Psoas muscle (tissue), 8 donors: Measurements from ENCODE around the gene NFX1. TPM values are rescaled to one million over a fixed set of nuclear protein-coding genes. Genes with fewer than 3 reads are reported as not detected.
A peak's percentile ranks its signal among the peaks of the same experiment; 100 is the strongest.
"Not testable (repeated sequence)": the region's sequence is repeated elsewhere in the genome, so short reads cannot be mapped to it uniquely, and the experiment has no call there.

Experiments used
- ATAC-seq, 4 donors: fragments of 200-7000 bp; cut with Tn5 transposase; one replicate each; pipeline ENCODE4 v1.9.1; 2020; ENCODE audit warnings: moderate library complexity in 3 of 4, mild to moderate bottlenecking in 2 of 4
- DNase-seq, 2 donors: peaks; one replicate each; pipeline ENCODE4 v3.0.0-alpha.2; 2020
- H3K27ac ChIP-seq: fragments of 200-600 bp; one replicate; pipeline ENCODE4 v1.8.0; 2022
- H3K27me3 ChIP-seq, 3 donors: fragments of 200-600 bp in 1 of 3; one replicate each; pipeline versions ENCODE4 v1.6.1 to v1.8.0; 2013 to 2022; ENCODE audit warnings: low read length in 2 of 3, mild to moderate bottlenecking in 2 of 3, moderate library complexity in 1 of 3; ENCODE audit not compliant: insufficient read depth in 3 of 3
- H3K36me3 ChIP-seq, 2 donors: fragments of 200-600 bp in 1 of 2; one replicate each; pipeline versions ENCODE4 v1.6.1 to v1.8.0; 2013 to 2022; ENCODE audit warnings: low read depth in 1 of 2, mild to moderate bottlenecking in 1 of 2, moderate library complexity in 1 of 2; ENCODE audit not compliant: insufficient read depth in 1 of 2
- H3K4me1 ChIP-seq: fragments of 200-600 bp; one replicate; pipeline ENCODE4 v1.8.0; 2022
- H3K4me3 ChIP-seq: fragments of 200-600 bp; one replicate; pipeline ENCODE4 v1.8.0; 2022; ENCODE audit warnings: mild to moderate bottlenecking
- H3K9me3 ChIP-seq: fragments of 200-600 bp; one replicate; pipeline ENCODE4 v1.8.0; 2022
- CTCF ChIP-seq: fragments of 200-600 bp; IDR thresholded peaks from one replicate; pipeline ENCODE4 v1.8.0; 2022; ENCODE audit warnings: antibody characterized with exemption
- WGBS, 3 donors: extraction: QIAGEN DNeasy Blood & Tissue Kit; methylation state at CpG; one replicate each; pipeline versions ENCODE4 v1.1.6 to v1.1.7; 2013; 5-methylcytosine and 5-hydroxymethylcytosine counted together
- intact Hi-C, 2 donors: fragments of 100-400 bp; cut with DNase I; formaldehyde crosslinking; loops; one replicate each; pipeline versions ENCODE4 v1.11.0 to v1.14.2; 2022
- polyA plus RNA-seq, 3 donors: library from polyadenylated mRNA; stranded (reverse); fragments of 200-250 nt; gene quantifications; one replicate each; pipeline ENCODE4 v1.2.3, GENCODE V29; 2013
- total RNA-seq, 4 donors: library from RNA; stranded (reverse); fragmentation: NEBNext Ultra II Directional in 2 of 4; extraction: Animal tissue kit (Norgen Biotek cat#: 25700) in 2 of 4; gene quantifications; one replicate each; pipeline versions ENCODE4 v1.2.1 to v1.2.4, GENCODE V29; 2021 to 2023
- donor health status: healthy with polysubstance abuse.
- donor health status: DM: no; HTN: no; CAD: no; lungs with moderate emphysema.
- donor health status: Bipolar disorder and iron deficiency.
- donor health status: healthy.
- donor health status: DM: yes; HTN: yes; CAD: no.
- donor health status: DM: no; HTN: no; CAD: no.
- donor health status: DM: no; HTN: no; CAD: no.
- donor health status: DM: yes; HTN: yes; CAD: no.

NFX1 gene
- total and polyA plus RNA-seq, 7 donors, result 20.9 to 59.2 (median 33.8) TPM

DNA sequence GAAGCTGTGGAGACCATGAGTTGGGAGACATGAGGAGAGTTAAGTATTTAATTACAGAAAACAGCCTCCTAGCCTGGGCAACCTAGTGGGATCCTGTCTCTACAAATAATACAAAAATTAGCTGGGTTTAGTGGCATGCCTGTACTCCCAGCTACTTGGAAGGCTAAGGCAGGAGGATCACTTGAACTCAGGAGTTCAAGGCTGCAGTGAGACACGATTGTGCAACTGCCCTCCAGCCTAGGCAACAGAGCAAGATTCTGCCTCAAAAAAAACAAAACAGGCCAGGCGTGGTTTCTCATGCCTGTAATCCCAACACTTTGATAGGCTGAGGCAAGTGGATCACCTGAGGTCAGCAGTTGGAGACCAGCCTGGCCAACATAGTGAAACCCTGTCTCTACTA, 59.4 kb downstream of the NFX1 start:
- H3K4me3 ChIP-seq, result no peak overlapping the region
- intact Hi-C loops, result no loop called here
- no peak overlapping the region for H3K27ac ChIP-seq
- WGBS, 3 donors, result 80 to 86% (median 81%) methylated on average over 2 of the region's 2 CpGs
- ATAC-seq (peak in 1 of 4 donors; percentile 17), DNase-seq (no peak)
- H3K36me3 ChIP-seq, result peaks cover 13 to 98% of the 10 kb centered on the region in 2 donors
- H3K4me1 ChIP-seq, result no peaks in the 10 kb centered on the region
- no peak for TF ChIP-seq CTCF
- H3K27me3 ChIP-seq, result no peaks in the 10 kb centered on the region
- no peaks in the 10 kb centered on the region for H3K9me3 ChIP-seq

GRCh38 chr9:33350310-33350709, 60.0 kb downstream of the NFX1 start:
- no peak overlapping the region for H3K27ac ChIP-seq
- H3K4me3 ChIP-seq, result no peak overlapping the region
- H3K4me1 ChIP-seq, result no peaks in the 10 kb centered on the region
- 20 to 52% (median 50%) methylated on average over 2 of the region's 2 CpGs for WGBS, 3 donors
- H3K27me3 ChIP-seq, result no peaks in the 10 kb centered on the region
- peaks cover 13 to 98% of the 10 kb centered on the region in 2 donors for H3K36me3 ChIP-seq
- peak in 2 of 4 donors; percentile 38 to 46 for ATAC-seq
- DNase-seq, result no peak
- no peak for TF ChIP-seq CTCF
- intact Hi-C loops, result no loop called here
- no peaks in the 10 kb centered on the region for H3K9me3 ChIP-seq

- Histone ChIP-seq H3K36me3 (peaks cover 6 to 98% of the 10 kb centered on the region in 2 donors), H3K4me3 (no peak overlapping the region), H3K27ac (no peak overlapping the region), H3K9me3 (no peaks in the 10 kb centered on the region), H3K4me1 (no peaks in the 10 kb centered on the region), H3K27me3 (no peaks in the 10 kb centered on the region)
- intact Hi-C loops, result no loop called here
- ATAC-seq (peak in 3 of 4 donors; percentile 33 to 41 (median 38)), DNase-seq (no peak)
- no peak for TF ChIP-seq CTCF
- WGBS, 3 donors, result 81 to 83% (median 81%) methylated on average over 4 of the region's 4 CpGs
These were observed 61.2 kb downstream of the NFX1 start for GRCh38 chr9:33351547-33351946.

DNA sequence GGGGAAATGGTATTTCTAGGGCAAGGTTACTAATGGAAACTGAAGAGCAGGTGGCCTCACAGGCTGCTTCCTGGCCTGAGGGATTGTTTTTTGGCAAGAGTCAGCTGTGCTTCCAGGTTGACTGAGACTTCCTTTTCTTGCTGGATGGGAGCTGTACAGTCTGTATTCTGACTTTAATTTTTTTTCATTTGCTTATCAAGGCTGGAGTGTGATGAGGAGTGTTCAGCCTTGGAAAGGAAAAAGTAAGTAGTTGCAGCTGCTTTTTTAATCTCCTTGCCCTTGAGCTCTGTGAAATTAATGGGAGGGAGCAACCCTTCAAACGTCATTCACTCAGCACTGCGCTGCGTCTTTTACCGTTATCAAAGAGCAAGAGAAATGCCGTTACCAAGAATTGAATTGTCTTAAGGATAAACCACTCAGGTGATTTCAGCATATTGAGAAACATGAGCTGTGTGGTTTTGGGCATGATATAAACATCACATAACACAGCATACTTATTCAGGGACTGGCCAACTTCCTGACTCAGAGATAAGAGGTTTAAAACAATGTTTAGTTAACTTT, 64.4 kb downstream of the NFX1 start:
- H3K36me3 ChIP-seq, result peaks cover 4 to 94% of the 10 kb centered on the region in 2 donors
- WGBS, 3 donors, result 63 to 74% (median 69%) methylated on average over 5 of the region's 5 CpGs
- H3K9me3 ChIP-seq, result no peaks in the 10 kb centered on the region
- no peak for ATAC-seq
- DNase-seq, result no peak
- H3K4me3 ChIP-seq, result no peak overlapping the region
- no peaks in the 10 kb centered on the region for H3K27me3 ChIP-seq
- TF ChIP-seq CTCF, result no peak
- intact Hi-C loops, result no loop called here
- no peak overlapping the region for H3K27ac ChIP-seq
- H3K4me1 ChIP-seq, result no peaks in the 10 kb centered on the region

- intact Hi-C loops, result no loop called here
- no peaks in the 10 kb centered on the region for H3K4me1 ChIP-seq
- H3K27ac ChIP-seq, result no peak overlapping the region
- H3K9me3 ChIP-seq, result no peaks in the 10 kb centered on the region
- no peak for TF ChIP-seq CTCF
- H3K4me3 ChIP-seq, result no peak overlapping the region
- no peak for DNase-seq
- ATAC-seq, result no peak
- H3K27me3 ChIP-seq, result no peaks in the 10 kb centered on the region
- WGBS, 3 donors, result 95 to 98% (median 97%) methylated on average over 1 of the region's 1 CpG
- peaks cover 4 to 93% of the 10 kb centered on the region in 2 donors for H3K36me3 ChIP-seq
These were observed 65.6 kb downstream of the NFX1 start for GRCh38 chr9:33355933-33356332.

- DNase-seq, H3K9me3 ChIP-seq, H3K4me3 ChIP-seq, intact Hi-C loops, H3K27ac ChIP-seq, H3K4me1 ChIP-seq, H3K27me3 ChIP-seq, ATAC-seq: not testable (repeated sequence)
- peaks cover 0 to 84% of the 10 kb centered on the region in 2 donors for H3K36me3 ChIP-seq
- WGBS, 3 donors, result 95 to 98% (median 97%) methylated on average over 3 of the region's 3 CpGs
These were observed 68.3 kb downstream of the NFX1 start for GRCh38 chr9:33358641-33359040.
